GM10266 (cell line): ENCODE data around the gene ASPG.

ENCODE experiments used
- DNase-seq: peaks from one replicate; pipeline ENCODE4 v3.0.0; 2012; ENCODE audit errors: extremely low spot score
- CTCF ChIP-seq: IDR thresholded peaks from 2 replicates; pipeline ENCODE4 v1.5.1; 2012; ENCODE audit warnings: mild to moderate bottlenecking, low read depth; ENCODE audit not compliant: control insufficient read depth, insufficient read depth; ENCODE audit errors: missing control alignments

ASPG gene

GRCh38 chr14:104103446-104104075 is 18.1 kb downstream of the ASPG start:
- DNase-seq: no peak
- no peak for TF ChIP-seq CTCF

GRCh38 chr14:104104076-104104901 is 18.8 kb downstream of the ASPG start:
- no peak for TF ChIP-seq CTCF
- DNase-seq: no peak

GRCh38 chr14:104105071-104105821 is 19.7 kb downstream of the ASPG start:
- TF ChIP-seq CTCF: no peak
- DNase-seq: no peak

- no peak for TF ChIP-seq CTCF
- DNase-seq: no peak
Measured at GRCh38 chr14:104105822-104106470, 20.4 kb downstream of the ASPG start.

- TF ChIP-seq CTCF: no peak
- no peak for DNase-seq
Measured at GRCh38 chr14:104106471-104106991, 21.0 kb downstream of the ASPG start.

- no peak for TF ChIP-seq CTCF
- no peak for DNase-seq
Measured at GRCh38 chr14:104107101-104107581, 21.6 kb downstream of the ASPG start.
